Erythroblast (primary cell): ENCODE measurements around the gene GHRH.

ENCODE experiments used
- GATA1 ChIP-seq: IDR thresholded peaks from 2 replicates; pipeline ENCODE4 v1.6.1; 2011; ENCODE audit warnings: low read depth, mild to moderate bottlenecking, control low read depth, low read length, moderate library complexity
- POLR2A ChIP-seq: IDR thresholded peaks from 2 replicates; pipeline ENCODE4 v1.6.1; 2011; ENCODE audit warnings: mild to moderate bottlenecking, low read length

- TF ChIP-seq POLR2A (no peak), GATA1 (no peak)
These were observed 24.2 kb upstream of the GHRH start for GRCh38 chr20:37285664-37286374.
